ENCODE data around the gene UNC80. TPM values are rescaled to one million over a fixed set of nuclear protein-coding genes. Genes with fewer than 3 reads are reported as not detected.

The UNC80 gene
- total and polyA plus RNA-seq, 8 donors = 0.69 to 4.8 (median 1.9) TPM

DNA sequence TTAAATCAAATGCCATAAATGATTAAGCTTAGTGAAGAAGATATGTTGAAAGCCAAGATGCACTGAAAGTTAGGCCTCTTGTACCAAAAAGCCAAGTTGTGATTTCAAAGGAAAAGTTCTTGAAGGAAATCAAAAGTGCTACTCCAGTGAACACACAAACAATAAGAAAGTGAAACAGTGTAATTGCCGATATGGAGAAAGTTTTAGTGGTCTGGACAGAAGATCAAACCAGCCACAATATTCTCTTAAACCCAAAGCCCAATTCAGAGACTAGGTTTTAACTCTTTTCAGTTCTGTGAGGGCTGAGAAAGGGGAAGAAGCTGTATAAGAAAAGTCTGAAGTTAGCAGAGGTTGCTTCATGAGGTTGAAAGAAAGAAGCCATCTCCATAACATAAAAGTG lies 129.0 kb downstream of the UNC80 start:
- FAIRE-seq (no peak), DNase-seq (no peak), ATAC-seq (no peak)
- H3K36me3 ChIP-seq = no peaks in the 10 kb centered on the region
- H3K27me3 ChIP-seq = no peaks in the 10 kb centered on the region
- TF ChIP-seq, protein P1, sequence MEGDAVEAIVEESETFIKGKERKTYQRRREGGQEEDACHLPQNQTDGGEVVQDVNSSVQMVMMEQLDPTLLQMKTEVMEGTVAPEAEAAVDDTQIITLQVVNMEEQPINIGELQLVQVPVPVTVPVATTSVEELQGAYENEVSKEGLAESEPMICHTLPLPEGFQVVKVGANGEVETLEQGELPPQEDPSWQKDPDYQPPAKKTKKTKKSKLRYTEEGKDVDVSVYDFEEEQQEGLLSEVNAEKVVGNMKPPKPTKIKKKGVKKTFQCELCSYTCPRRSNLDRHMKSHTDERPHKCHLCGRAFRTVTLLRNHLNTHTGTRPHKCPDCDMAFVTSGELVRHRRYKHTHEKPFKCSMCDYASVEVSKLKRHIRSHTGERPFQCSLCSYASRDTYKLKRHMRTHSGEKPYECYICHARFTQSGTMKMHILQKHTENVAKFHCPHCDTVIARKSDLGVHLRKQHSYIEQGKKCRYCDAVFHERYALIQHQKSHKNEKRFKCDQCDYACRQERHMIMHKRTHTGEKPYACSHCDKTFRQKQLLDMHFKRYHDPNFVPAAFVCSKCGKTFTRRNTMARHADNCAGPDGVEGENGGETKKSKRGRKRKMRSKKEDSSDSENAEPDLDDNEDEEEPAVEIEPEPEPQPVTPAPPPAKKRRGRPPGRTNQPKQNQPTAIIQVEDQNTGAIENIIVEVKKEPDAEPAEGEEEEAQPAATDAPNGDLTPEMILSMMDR (IDR thresholded peaks at IDR 0.05) = no peak
- H3K4me3 ChIP-seq = no peak overlapping the region
- H3K4me1 ChIP-seq = no peaks in the 10 kb centered on the region
- no peaks in the 10 kb centered on the region for H3K9me3 ChIP-seq
- H3K27ac ChIP-seq = no peak overlapping the region
- intact Hi-C loops (cut with DNase I) = no loop called here
- 92 to 94% methylated on average over 1 of the region's 1 CpG for WGBS, 2 donors

DNA sequence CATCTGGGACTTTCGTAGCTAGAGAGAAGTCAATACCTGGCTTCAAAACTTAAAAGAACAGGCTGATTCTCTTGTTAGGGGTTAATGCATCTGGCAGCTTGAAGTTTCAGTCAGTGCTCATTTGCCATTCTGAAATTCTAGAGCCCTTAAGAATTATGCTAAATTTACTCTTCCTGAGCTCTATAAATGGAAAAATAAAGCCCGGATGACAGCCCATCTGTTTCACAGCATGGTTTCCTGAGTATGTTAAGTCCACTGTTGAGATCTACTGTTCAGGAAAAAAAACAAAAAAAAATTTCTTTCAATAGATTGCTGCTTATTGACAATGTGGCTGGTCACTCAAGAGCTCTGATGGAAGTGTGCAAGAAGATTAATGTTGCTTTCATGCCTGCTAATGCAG lies 129.5 kb downstream of the UNC80 start:
- DNase-seq (no peak), FAIRE-seq (no peak), ATAC-seq (no peak)
- no peaks in the 10 kb centered on the region for H3K9me3 ChIP-seq
- TF ChIP-seq, protein P1 (IDR thresholded peaks at IDR 0.05) = no peak
- H3K27me3 ChIP-seq = no peaks in the 10 kb centered on the region
- H3K27ac ChIP-seq = no peak overlapping the region
- 80 to 84% methylated on average over 2 of the region's 2 CpGs for WGBS, 2 donors
- no peaks in the 10 kb centered on the region for H3K36me3 ChIP-seq
- H3K4me1 ChIP-seq = no peaks in the 10 kb centered on the region
- intact Hi-C loops (cut with DNase I) = no loop called here
- H3K4me3 ChIP-seq = no peak overlapping the region

DNA sequence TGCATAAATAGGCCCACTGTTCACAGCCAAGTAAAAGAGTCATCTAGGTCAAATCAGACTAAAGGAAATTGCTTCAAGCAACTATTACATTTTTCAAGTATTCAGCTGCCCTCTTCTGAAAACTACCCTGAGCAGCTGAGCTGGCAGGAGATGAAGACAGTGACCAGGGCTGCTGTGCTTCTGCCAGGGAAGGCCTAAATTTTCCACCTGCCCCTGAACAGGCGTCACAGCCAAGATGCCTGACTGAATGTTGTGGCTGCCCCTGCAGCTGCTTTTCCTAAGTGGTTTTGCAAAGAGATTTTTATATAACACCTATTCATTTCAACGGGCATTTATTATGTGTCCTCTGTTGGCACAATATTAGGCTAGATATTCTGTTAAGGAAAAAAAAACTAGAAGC lies 134.1 kb downstream of the UNC80 start:
- WGBS, 2 donors = 80 to 86% methylated on average over 2 of the region's 2 CpGs
- H3K4me1 ChIP-seq = no peaks in the 10 kb centered on the region
- H3K9me3 ChIP-seq = no peaks in the 10 kb centered on the region
- DNase-seq (no peak), FAIRE-seq (no peak), ATAC-seq (no peak)
- TF ChIP-seq, protein P1 (IDR thresholded peaks at IDR 0.05) = no peak
- H3K27ac ChIP-seq = no peak overlapping the region
- no peak overlapping the region for H3K4me3 ChIP-seq
- no peaks in the 10 kb centered on the region for H3K36me3 ChIP-seq
- intact Hi-C loops (cut with DNase I) = no loop called here
- H3K27me3 ChIP-seq = no peaks in the 10 kb centered on the region

DNA sequence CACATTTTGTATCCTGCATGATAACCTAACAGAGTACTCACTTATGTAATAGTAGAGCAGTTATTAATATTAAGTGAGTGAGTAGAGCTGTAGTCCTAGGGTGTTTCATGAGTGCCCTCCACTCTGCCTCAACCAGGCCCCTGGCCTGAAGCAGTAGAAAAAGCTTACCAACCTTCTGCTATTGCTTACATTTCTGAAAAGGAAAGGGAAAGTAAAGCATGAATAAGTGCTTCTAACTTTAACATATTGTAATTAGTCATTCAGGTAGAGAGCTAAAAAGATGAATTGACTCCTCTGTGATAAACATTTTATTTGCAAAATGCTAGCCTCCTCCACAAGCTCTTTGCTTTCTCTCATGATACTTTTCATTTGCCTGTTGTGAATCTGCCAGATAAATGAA lies 136.1 kb downstream of the UNC80 start:
- no peak overlapping the region for H3K27ac ChIP-seq
- ATAC-seq (no peak), DNase-seq (no peak), FAIRE-seq (no peak)
- H3K4me3 ChIP-seq = no peak overlapping the region
- intact Hi-C loops (cut with DNase I) = no loop called here
- H3K27me3 ChIP-seq = no peaks in the 10 kb centered on the region
- no peaks in the 10 kb centered on the region for H3K36me3 ChIP-seq
- H3K9me3 ChIP-seq = no peaks in the 10 kb centered on the region
- H3K4me1 ChIP-seq = no peaks in the 10 kb centered on the region
- TF ChIP-seq, protein P1 (IDR thresholded peaks at IDR 0.05) = no peak

DNA sequence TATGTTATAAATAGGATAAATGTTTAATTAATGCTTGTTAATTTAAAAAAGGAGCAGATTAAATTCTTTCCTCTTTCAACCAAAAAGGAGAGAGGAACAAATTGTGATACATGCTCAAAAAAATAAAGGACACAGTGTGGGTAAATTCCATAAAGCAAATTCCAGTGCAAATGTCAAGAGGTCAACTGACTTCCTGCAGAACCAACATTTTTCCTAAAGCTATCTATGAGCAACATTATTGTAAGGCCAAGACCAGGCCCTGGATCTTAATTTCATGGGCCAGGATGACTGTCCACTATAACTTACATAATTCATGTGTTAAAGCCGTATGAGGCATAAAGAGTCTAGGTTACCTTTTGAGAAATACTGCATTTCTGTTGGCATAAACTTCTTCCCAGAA lies 136.9 kb downstream of the UNC80 start:
- intact Hi-C loops (cut with DNase I) = no loop called here
- TF ChIP-seq, protein P1 (IDR thresholded peaks at IDR 0.05) = no peak
- H3K9me3 ChIP-seq = no peaks in the 10 kb centered on the region

More for the DNA sequence above, 136.9 kb downstream of the UNC80 start:
- ATAC-seq (no peak), FAIRE-seq (no peak), DNase-seq (no peak)
- H3K4me1 ChIP-seq = no peaks in the 10 kb centered on the region
- no peaks in the 10 kb centered on the region for H3K27me3 ChIP-seq
- no peaks in the 10 kb centered on the region for H3K36me3 ChIP-seq
- no peak overlapping the region for H3K27ac ChIP-seq
- no peak overlapping the region for H3K4me3 ChIP-seq
- 91 to 92% methylated on average over 1 of the region's 1 CpG for WGBS, 2 donors

All from pancreas (tissue), 10 donors.